Measurements from ENCODE around the gene RASEF.

Gene RASEF

GRCh38 chr9:83069651-83070050 is 6.7 kb upstream of the RASEF start:
- no peak for DNase-seq (ENCODE audit: low read depth in 1 of 2, low spot score in 1 of 2)
- in situ Hi-C loops (cut with HindIII; ENCODE audit: low pct_unique_long_range_greater_than_20kb, low sequenced_read_pairs), result no loop called here
- TF ChIP-seq JUND (IDR thresholded peaks at IDR 0.05; ENCODE audit: low read depth), result no peak

GRCh38 chr9:83068414-83068813 is 5.5 kb upstream of the RASEF start:
- in situ Hi-C loops (cut with HindIII; ENCODE audit: low pct_unique_long_range_greater_than_20kb, low sequenced_read_pairs), result no loop called here
- DNase-seq (ENCODE audit: low read depth in 1 of 2, low spot score in 1 of 2), result no peak
- no peak for TF ChIP-seq JUND (IDR thresholded peaks at IDR 0.05; ENCODE audit: low read depth)

- in situ Hi-C loops (cut with HindIII; ENCODE audit: low pct_unique_long_range_greater_than_20kb, low sequenced_read_pairs), result no loop called here
- no peak for DNase-seq (ENCODE audit: low read depth in 1 of 2, low spot score in 1 of 2)
- TF ChIP-seq JUND (IDR thresholded peaks at IDR 0.05; ENCODE audit: low read depth), result no peak
Measured at GRCh38 chr9:83067579-83067978, 4.6 kb upstream of the RASEF start.

- in situ Hi-C loops (cut with HindIII; ENCODE audit: low pct_unique_long_range_greater_than_20kb, low sequenced_read_pairs), result no loop called here
- DNase-seq (ENCODE audit: low read depth in 1 of 2, low spot score in 1 of 2), result no peak
- TF ChIP-seq JUND (IDR thresholded peaks at IDR 0.05; ENCODE audit: low read depth), result no peak
Measured at GRCh38 chr9:83066771-83067170, 3.8 kb upstream of the RASEF start.

- in situ Hi-C loops (cut with HindIII; ENCODE audit: low pct_unique_long_range_greater_than_20kb, low sequenced_read_pairs), result no loop called here
- no peak for TF ChIP-seq JUND (IDR thresholded peaks at IDR 0.05; ENCODE audit: low read depth)
- peak in 1 of 2 experiments; percentile 30 for DNase-seq (ENCODE audit: low read depth in 1 of 2, low spot score in 1 of 2)
Measured at GRCh38 chr9:83065233-83065632, 2.3 kb upstream of the RASEF start.

GRCh38 chr9:83061990-83062650 is 822 bp downstream of the RASEF start:
- TF ChIP-seq JUND (IDR thresholded peaks at IDR 0.05; ENCODE audit: low read depth), result no peak
- in situ Hi-C loops (cut with HindIII; ENCODE audit: low pct_unique_long_range_greater_than_20kb, low sequenced_read_pairs), result no loop called here
- peak; percentile 30 to 81 for DNase-seq (ENCODE audit: low read depth in 1 of 2, low spot score in 1 of 2)

GRCh38 chr9:83061036-83061435 is 1.9 kb downstream of the RASEF start:
- in situ Hi-C loops (cut with HindIII; ENCODE audit: low pct_unique_long_range_greater_than_20kb, low sequenced_read_pairs), result no loop called here

GRCh38 chr9:83060556-83060955 is 2.4 kb downstream of the RASEF start:
- TF ChIP-seq JUND (IDR thresholded peaks at IDR 0.05; ENCODE audit: low read depth), result peak; percentile 61; the same call in 1 of the 2 replicates
- DNase-seq (ENCODE audit: low read depth in 1 of 2, low spot score in 1 of 2), result peak in 1 of 2 experiments; percentile 77
- in situ Hi-C loops (cut with HindIII; ENCODE audit: low pct_unique_long_range_greater_than_20kb, low sequenced_read_pairs), result no loop called here

More at GRCh38 chr9:83061036-83061435, 1.9 kb downstream of the RASEF start:
- no peak for DNase-seq (ENCODE audit: low read depth in 1 of 2, low spot score in 1 of 2)
- TF ChIP-seq JUND (IDR thresholded peaks at IDR 0.05; ENCODE audit: low read depth), result no peak

- no peak for DNase-seq (ENCODE audit: low read depth in 1 of 2, low spot score in 1 of 2)
- TF ChIP-seq JUND (IDR thresholded peaks at IDR 0.05; ENCODE audit: low read depth), result no peak
- in situ Hi-C loops (cut with HindIII; ENCODE audit: low pct_unique_long_range_greater_than_20kb, low sequenced_read_pairs), result no loop called here
Measured at GRCh38 chr9:83059417-83059816, 3.5 kb downstream of the RASEF start.

GRCh38 chr9:83056911-83057310 is 6.0 kb downstream of the RASEF start:
- in situ Hi-C loops (cut with HindIII; ENCODE audit: low pct_unique_long_range_greater_than_20kb, low sequenced_read_pairs), result no loop called here
- no peak for DNase-seq (ENCODE audit: low read depth in 1 of 2, low spot score in 1 of 2)
- TF ChIP-seq JUND (IDR thresholded peaks at IDR 0.05; ENCODE audit: low read depth), result no peak

- no peak for DNase-seq (ENCODE audit: low read depth in 1 of 2, low spot score in 1 of 2)
- no peak for TF ChIP-seq JUND (IDR thresholded peaks at IDR 0.05; ENCODE audit: low read depth)
- in situ Hi-C loops (cut with HindIII; ENCODE audit: low pct_unique_long_range_greater_than_20kb, low sequenced_read_pairs), result no loop called here
Measured at GRCh38 chr9:83056174-83056573, 6.8 kb downstream of the RASEF start.

- in situ Hi-C loops (cut with HindIII; ENCODE audit: low pct_unique_long_range_greater_than_20kb, low sequenced_read_pairs), result no loop called here
- DNase-seq (ENCODE audit: low read depth in 1 of 2, low spot score in 1 of 2), result no peak
- TF ChIP-seq JUND (IDR thresholded peaks at IDR 0.05; ENCODE audit: low read depth), result no peak
Measured at GRCh38 chr9:83047839-83048775, 14.8 kb downstream of the RASEF start.

- TF ChIP-seq JUND (IDR thresholded peaks at IDR 0.05; ENCODE audit: low read depth), result no peak
- DNase-seq (ENCODE audit: low read depth in 1 of 2, low spot score in 1 of 2), result no peak
- in situ Hi-C loops (cut with HindIII; ENCODE audit: low pct_unique_long_range_greater_than_20kb, low sequenced_read_pairs), result no loop called here
Measured at GRCh38 chr9:83043597-83043996, 19.3 kb downstream of the RASEF start.
